Measurements from ENCODE around the gene NUP62.

DNA sequence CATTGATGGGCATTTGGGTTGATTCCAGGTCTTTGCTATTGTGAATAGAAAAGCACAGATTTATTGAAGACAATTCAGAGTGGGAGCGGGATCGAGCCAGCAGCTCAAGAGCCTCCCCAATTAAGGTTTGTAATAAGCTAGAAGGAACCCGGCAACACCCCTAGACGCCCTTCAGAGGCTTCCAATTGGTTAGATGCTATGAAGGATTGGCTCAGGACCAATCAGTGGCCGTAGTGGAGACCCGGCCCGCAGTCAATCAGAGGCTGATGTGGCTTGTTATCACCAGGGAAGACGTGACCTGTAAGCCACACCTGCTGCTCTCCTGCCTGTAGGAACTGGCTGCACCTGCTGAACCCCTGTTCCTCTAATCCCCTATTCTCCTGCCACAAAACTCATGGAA is 17.1 kb upstream of the NUP62 start:
- TF ChIP-seq, protein P1, sequence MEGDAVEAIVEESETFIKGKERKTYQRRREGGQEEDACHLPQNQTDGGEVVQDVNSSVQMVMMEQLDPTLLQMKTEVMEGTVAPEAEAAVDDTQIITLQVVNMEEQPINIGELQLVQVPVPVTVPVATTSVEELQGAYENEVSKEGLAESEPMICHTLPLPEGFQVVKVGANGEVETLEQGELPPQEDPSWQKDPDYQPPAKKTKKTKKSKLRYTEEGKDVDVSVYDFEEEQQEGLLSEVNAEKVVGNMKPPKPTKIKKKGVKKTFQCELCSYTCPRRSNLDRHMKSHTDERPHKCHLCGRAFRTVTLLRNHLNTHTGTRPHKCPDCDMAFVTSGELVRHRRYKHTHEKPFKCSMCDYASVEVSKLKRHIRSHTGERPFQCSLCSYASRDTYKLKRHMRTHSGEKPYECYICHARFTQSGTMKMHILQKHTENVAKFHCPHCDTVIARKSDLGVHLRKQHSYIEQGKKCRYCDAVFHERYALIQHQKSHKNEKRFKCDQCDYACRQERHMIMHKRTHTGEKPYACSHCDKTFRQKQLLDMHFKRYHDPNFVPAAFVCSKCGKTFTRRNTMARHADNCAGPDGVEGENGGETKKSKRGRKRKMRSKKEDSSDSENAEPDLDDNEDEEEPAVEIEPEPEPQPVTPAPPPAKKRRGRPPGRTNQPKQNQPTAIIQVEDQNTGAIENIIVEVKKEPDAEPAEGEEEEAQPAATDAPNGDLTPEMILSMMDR (IDR thresholded peaks at IDR 0.05): no peak
- TF ChIP-seq POLR2A (IDR thresholded peaks at IDR 0.05): no peak
- TF ChIP-seq POLR2AphosphoS5 (IDR thresholded peaks at IDR 0.05): no peak

All from breast epithelium (tissue), 3 donors.